Uterus (tissue), 4 donors: ENCODE measurements around the gene HSPH1. TPM values are rescaled to one million over a fixed set of nuclear protein-coding genes. Genes with fewer than 3 reads are reported as not detected.

Experiments used
- DNase-seq, 2 donors: peaks; one replicate each; pipeline ENCODE4 v3.0.0-alpha.2; 2019 to 2020
- H3K27ac ChIP-seq, 2 donors: fragments of 200-600 bp; sonication (generic); 1 replicate in 1 of 2; 2 replicates in 1 of 2; pipeline ENCODE4 v1.5.1; 2016 to 2018
- H3K27me3 ChIP-seq, 2 donors: fragments of 200-600 bp; sonication (generic); one replicate each; pipeline ENCODE4 v1.5.1; 2018 to 2019; ENCODE audit warnings: control low read depth in 1 of 2
- H3K36me3 ChIP-seq, 2 donors: fragments of 200-600 bp; sonication (generic); one replicate each; pipeline ENCODE4 v1.5.1; 2019; ENCODE audit warnings: control low read depth in 1 of 2
- H3K4me1 ChIP-seq, 2 donors: fragments of 200-600 bp; sonication (generic); one replicate each; pipeline ENCODE4 v1.5.1; 2018 to 2019; ENCODE audit warnings: control low read depth in 1 of 2
- H3K4me3 ChIP-seq, 2 donors: fragments of 200-600 bp; sonication (generic); 1 replicate in 1 of 2; 2 replicates in 1 of 2; pipeline ENCODE4 v1.5.1; 2018 to 2019; ENCODE audit warnings: mild to moderate bottlenecking in 1 of 2
- H3K9me3 ChIP-seq, 2 donors: fragments of 200-600 bp; sonication (generic); one replicate each; pipeline ENCODE4 v1.5.1; 2019; ENCODE audit warnings: control low read depth in 1 of 2
- POLR2A ChIP-seq, 2 donors: fragments of 450-650 bp; IDR thresholded peaks; one replicate each; pipeline ENCODE4 v1.6.1; 2016; ENCODE audit warnings: antibody characterized with exemption in 2 of 2, mild to moderate bottlenecking in 1 of 2, moderate library complexity in 1 of 2
- intact Hi-C: fragments of 100-400 bp; cut with DNase I; formaldehyde crosslinking; loops from one replicate; pipeline ENCODE4 v1.15.1; 2023; ENCODE audit warnings: low total_unique reads
- total RNA-seq, 4 donors: library from RNA; depleted of rRNA in 3 of 4; stranded (reverse); fragments of >200 nt in 3 of 4; gene quantifications; one replicate each; pipeline versions ENCODE4 v1.1.0 to v1.2.4, GENCODE V29; 2014 to 2023
- TF ChIP-seq, protein P1 (sequence below), 4 experiments: fragments of 200-600 bp in 2 of 4; fragments of 450-650 bp in 2 of 4; sonication (generic) in 2 of 4; IDR thresholded peaks; one replicate each; pipeline ENCODE4 v1.5.1; 2016 to 2019; ENCODE audit warnings: antibody characterized with exemption in 4 of 4, mild to moderate bottlenecking in 2 of 4, moderate library complexity in 1 of 4
- donor health status: DM: yes; HTN: yes; CAD: no.

Gene HSPH1
- total RNA-seq, 4 donors from 2014 or later: 11.3 to 74.7 (median 46.2) TPM

GRCh38 chr13:31199849-31200636, 38.3 kb upstream of the HSPH1 start, which contains the start of gene B3GLCT:
Gene B3GLCT, plus strand, starts transcription at chr13:31199975. Its CDS starts 110 bp downstream, at chr13:31200085.
- Histone ChIP-seq H3K4me3 (peak within 1 kb of the TSS; percentile 53 to 91), H3K4me1 (peaks cover 3 to 7% of the 10 kb centered on the region in 2 donors), H3K27ac (peak within 1 kb of the TSS; percentile 98 to 99), H3K36me3 (no peaks in the 10 kb centered on the region), H3K27me3 (no peaks in the 10 kb centered on the region), H3K9me3 (no peaks in the 10 kb centered on the region)
- TF ChIP-seq, protein P1, sequence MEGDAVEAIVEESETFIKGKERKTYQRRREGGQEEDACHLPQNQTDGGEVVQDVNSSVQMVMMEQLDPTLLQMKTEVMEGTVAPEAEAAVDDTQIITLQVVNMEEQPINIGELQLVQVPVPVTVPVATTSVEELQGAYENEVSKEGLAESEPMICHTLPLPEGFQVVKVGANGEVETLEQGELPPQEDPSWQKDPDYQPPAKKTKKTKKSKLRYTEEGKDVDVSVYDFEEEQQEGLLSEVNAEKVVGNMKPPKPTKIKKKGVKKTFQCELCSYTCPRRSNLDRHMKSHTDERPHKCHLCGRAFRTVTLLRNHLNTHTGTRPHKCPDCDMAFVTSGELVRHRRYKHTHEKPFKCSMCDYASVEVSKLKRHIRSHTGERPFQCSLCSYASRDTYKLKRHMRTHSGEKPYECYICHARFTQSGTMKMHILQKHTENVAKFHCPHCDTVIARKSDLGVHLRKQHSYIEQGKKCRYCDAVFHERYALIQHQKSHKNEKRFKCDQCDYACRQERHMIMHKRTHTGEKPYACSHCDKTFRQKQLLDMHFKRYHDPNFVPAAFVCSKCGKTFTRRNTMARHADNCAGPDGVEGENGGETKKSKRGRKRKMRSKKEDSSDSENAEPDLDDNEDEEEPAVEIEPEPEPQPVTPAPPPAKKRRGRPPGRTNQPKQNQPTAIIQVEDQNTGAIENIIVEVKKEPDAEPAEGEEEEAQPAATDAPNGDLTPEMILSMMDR (IDR thresholded peaks at IDR 0.05): peak; percentile 57 to 98 (median 96)
- peak; percentile 32 to 62 for TF ChIP-seq POLR2A (IDR thresholded peaks at IDR 0.05)
- peak; percentile 63 to 86 for DNase-seq
- intact Hi-C loops: no loop called here

- no peak for DNase-seq
- no peak for TF ChIP-seq POLR2A (IDR thresholded peaks at IDR 0.05)
- TF ChIP-seq, protein P1 (IDR thresholded peaks at IDR 0.05): no peak
- H3K27me3 ChIP-seq: no peaks in the 10 kb centered on the region
- H3K36me3 ChIP-seq: no peaks in the 10 kb centered on the region
- H3K9me3 ChIP-seq: no peaks in the 10 kb centered on the region
- intact Hi-C loops: no loop called here
- peak overlapping the region; percentile 53 to 91 for H3K4me3 ChIP-seq
- H3K27ac ChIP-seq: peak overlapping the region; percentile 98 to 99
- peaks cover 3 to 7% of the 10 kb centered on the region in 2 donors for H3K4me1 ChIP-seq
These were observed 37.8 kb upstream of the HSPH1 start for GRCh38 chr13:31199527-31199848.

- H3K27me3 ChIP-seq: no peaks in the 10 kb centered on the region
- H3K27ac ChIP-seq: no peak overlapping the region
- no peaks in the 10 kb centered on the region for H3K9me3 ChIP-seq
- H3K4me1 ChIP-seq: peaks cover 0 to 3% of the 10 kb centered on the region in 2 donors
- intact Hi-C loops: no loop called here
- H3K36me3 ChIP-seq: no peaks in the 10 kb centered on the region
- TF ChIP-seq, protein P1 (IDR thresholded peaks at IDR 0.05): no peak
- no peak for TF ChIP-seq POLR2A (IDR thresholded peaks at IDR 0.05)
- H3K4me3 ChIP-seq: no peak overlapping the region
- no peak for DNase-seq
These were observed 36.8 kb upstream of the HSPH1 start for GRCh38 chr13:31198519-31198918.

DNA sequence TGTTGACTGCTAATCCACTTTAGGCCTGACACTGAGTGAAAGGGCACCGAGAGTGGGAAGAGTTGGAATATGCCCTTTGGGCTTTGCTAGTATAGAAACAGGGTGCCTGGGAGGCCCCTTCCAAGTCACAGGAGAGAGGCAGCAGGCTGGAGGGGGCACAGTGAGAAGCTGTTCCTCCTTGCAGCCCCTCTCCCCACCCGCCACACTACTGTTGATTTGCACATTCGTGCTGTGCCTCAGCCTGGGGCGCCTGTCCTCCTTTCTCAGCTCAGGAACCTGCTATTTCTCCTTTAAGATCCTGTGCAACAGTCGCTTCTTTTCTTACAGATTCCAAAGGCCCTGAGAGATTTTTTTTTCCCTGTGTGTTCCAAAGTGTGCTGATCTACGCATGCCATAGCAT, 35.3 kb upstream of the HSPH1 start:
- no peak overlapping the region for H3K27ac ChIP-seq
- no peak for DNase-seq
- no peak for TF ChIP-seq POLR2A (IDR thresholded peaks at IDR 0.05)
- TF ChIP-seq, protein P1 (IDR thresholded peaks at IDR 0.05): no peak
- no peaks in the 10 kb centered on the region for H3K9me3 ChIP-seq
- H3K36me3 ChIP-seq: no peaks in the 10 kb centered on the region
- H3K4me3 ChIP-seq: no peak overlapping the region
- peaks cover 0 to 3% of the 10 kb centered on the region in 2 donors for H3K4me1 ChIP-seq
- no peaks in the 10 kb centered on the region for H3K27me3 ChIP-seq
- intact Hi-C loops: no loop called here

GRCh38 chr13:31195616-31196015, 33.9 kb upstream of the HSPH1 start:
- no peaks in the 10 kb centered on the region for H3K4me1 ChIP-seq
- no peak overlapping the region for H3K4me3 ChIP-seq
- no peak overlapping the region for H3K27ac ChIP-seq
- DNase-seq: no peak
- no peak for TF ChIP-seq POLR2A (IDR thresholded peaks at IDR 0.05)
- TF ChIP-seq, protein P1 (IDR thresholded peaks at IDR 0.05): no peak
- intact Hi-C loops: no loop called here
- no peaks in the 10 kb centered on the region for H3K27me3 ChIP-seq
- no peaks in the 10 kb centered on the region for H3K9me3 ChIP-seq
- H3K36me3 ChIP-seq: no peaks in the 10 kb centered on the region
